ENCODE data around the gene RIMS3.
A peak's percentile ranks its signal among the peaks of the same experiment; 100 is the strongest.

RIMS3 gene

GRCh38 chr1:40648200-40648599 is 17.3 kb downstream of the RIMS3 start:
- Histone ChIP-seq H3K9ac (ENCODE audit: low read depth, low read length, poor library complexity) (no peak overlapping the region), H3K4ac (ENCODE audit: low read length) (no peak overlapping the region), H2BK15ac (ENCODE audit: low read length) (no peak overlapping the region), H2BK120ac (ENCODE audit: low read depth, low read length) (no peak overlapping the region), H3K9me3 (replicated peaks in 1 of 2; ENCODE audit: control insufficient read depth in 2 of 2, insufficient read depth in 1 of 2, low read depth in 1 of 2, low read length in 2 of 2) (no peaks in the 10 kb centered on the region), H3K79me1 (ENCODE audit: low read depth, low read length) (no peaks in the 10 kb centered on the region), H2BK5ac (ENCODE audit: low read length) (no peak overlapping the region), H4K8ac (ENCODE audit: low read depth, low read length) (no peak overlapping the region), H3K4me1 (ENCODE audit: control insufficient read depth in 2 of 2, insufficient read depth in 1 of 2, low read depth in 1 of 2, low read length in 2 of 2) (peaks cover 26 to 27% of the 10 kb centered on the region in 2 donors), H3K4me2 (ENCODE audit: insufficient read depth, low read length, poor library complexity, severe bottlenecking) (no peak overlapping the region), H2AFZ (ENCODE audit: low read length) (no peak overlapping the region), H3K14ac (ENCODE audit: low read length) (no peak overlapping the region), H3K23ac (ENCODE audit: low read depth, low read length, poor library complexity) (no peak overlapping the region), H3K18ac (ENCODE audit: low read length) (no peak overlapping the region), H2AK5ac (ENCODE audit: low read depth, low read length) (no peak overlapping the region), H3K27me3 (ENCODE audit: control insufficient read depth in 3 of 3, insufficient read depth in 3 of 3, low read depth in 1 of 3, low read length in 3 of 3) (no peaks in the 10 kb centered on the region), H3K27ac (replicated peaks; ENCODE audit: low read length) (no peak overlapping the region), H2BK12ac (ENCODE audit: low read length) (no peak overlapping the region), H3K4me3 (ENCODE audit: low read length in 2 of 2) (no peak overlapping the region), H4K91ac (ENCODE audit: low read depth, low read length, poor library complexity) (no peak overlapping the region), H3K36me3 (replicated peaks in 1 of 2; ENCODE audit: control insufficient read depth in 2 of 2, insufficient read depth in 2 of 2, low read length in 2 of 2) (no peaks in the 10 kb centered on the region)
- WGBS, 2 donors (ENCODE audit: extremely low coverage in 2 of 2, insufficient read length in 2 of 2, insufficient replicate concordance in 1 of 2) = no CpG with 5 or more reads among the region's 3 CpGs
- no peak for DNase-seq (ENCODE audit: low spot score)

- Histone ChIP-seq H3K27ac (replicated peaks; ENCODE audit: low read length) (no peak overlapping the region), H2BK5ac (ENCODE audit: low read length) (no peak overlapping the region), H3K18ac (ENCODE audit: low read length) (no peak overlapping the region), H3K4ac (ENCODE audit: low read length) (no peak overlapping the region), H3K27me3 (ENCODE audit: control insufficient read depth in 3 of 3, insufficient read depth in 3 of 3, low read depth in 1 of 3, low read length in 3 of 3) (no peaks in the 10 kb centered on the region), H3K36me3 (replicated peaks in 1 of 2; ENCODE audit: control insufficient read depth in 2 of 2, insufficient read depth in 2 of 2, low read length in 2 of 2) (peaks cover 0 to 2% of the 10 kb centered on the region in 2 donors), H2BK12ac (ENCODE audit: low read length) (no peak overlapping the region), H3K9me3 (replicated peaks in 1 of 2; ENCODE audit: control insufficient read depth in 2 of 2, insufficient read depth in 1 of 2, low read depth in 1 of 2, low read length in 2 of 2) (no peaks in the 10 kb centered on the region), H3K23ac (ENCODE audit: low read depth, low read length, poor library complexity) (no peak overlapping the region), H3K9ac (ENCODE audit: low read depth, low read length, poor library complexity) (no peak overlapping the region), H2BK15ac (ENCODE audit: low read length) (no peak overlapping the region), H2AFZ (ENCODE audit: low read length) (no peak overlapping the region), H2BK120ac (ENCODE audit: low read depth, low read length) (no peak overlapping the region), H3K14ac (ENCODE audit: low read length) (no peak overlapping the region), H2AK5ac (ENCODE audit: low read depth, low read length) (no peak overlapping the region), H4K8ac (ENCODE audit: low read depth, low read length) (no peak overlapping the region), H3K79me1 (ENCODE audit: low read depth, low read length) (no peaks in the 10 kb centered on the region), H4K91ac (ENCODE audit: low read depth, low read length, poor library complexity) (no peak overlapping the region), H3K4me3 (ENCODE audit: low read length in 2 of 2) (no peak overlapping the region), H3K4me1 (ENCODE audit: control insufficient read depth in 2 of 2, insufficient read depth in 1 of 2, low read depth in 1 of 2, low read length in 2 of 2) (peaks cover 25 to 27% of the 10 kb centered on the region in 2 donors), H3K4me2 (ENCODE audit: insufficient read depth, low read length, poor library complexity, severe bottlenecking) (no peak overlapping the region)
- DNase-seq (ENCODE audit: low spot score) = no peak
- WGBS, 2 donors (ENCODE audit: extremely low coverage in 2 of 2, insufficient read length in 2 of 2, insufficient replicate concordance in 1 of 2) = no CpG with 5 or more reads among the region's 5 CpGs
These were observed 19.2 kb downstream of the RIMS3 start for GRCh38 chr1:40646315-40646714.

- Histone ChIP-seq H2BK120ac (ENCODE audit: low read depth, low read length) (no peak overlapping the region), H3K27ac (replicated peaks; ENCODE audit: low read length) (no peak overlapping the region), H2AK5ac (ENCODE audit: low read depth, low read length) (no peak overlapping the region), H2AFZ (ENCODE audit: low read length) (no peak overlapping the region), H3K4ac (ENCODE audit: low read length) (no peak overlapping the region), H3K14ac (ENCODE audit: low read length) (no peak overlapping the region), H4K8ac (ENCODE audit: low read depth, low read length) (no peak overlapping the region), H3K9ac (ENCODE audit: low read depth, low read length, poor library complexity) (no peak overlapping the region), H2BK12ac (ENCODE audit: low read length) (no peak overlapping the region), H3K4me1 (ENCODE audit: control insufficient read depth in 2 of 2, insufficient read depth in 1 of 2, low read depth in 1 of 2, low read length in 2 of 2) (peaks cover 23 to 25% of the 10 kb centered on the region in 2 donors), H3K4me2 (ENCODE audit: insufficient read depth, low read length, poor library complexity, severe bottlenecking) (no peak overlapping the region), H2BK15ac (ENCODE audit: low read length) (no peak overlapping the region), H3K9me3 (replicated peaks in 1 of 2; ENCODE audit: control insufficient read depth in 2 of 2, insufficient read depth in 1 of 2, low read depth in 1 of 2, low read length in 2 of 2) (peaks cover 0 to 2% of the 10 kb centered on the region in 2 donors), H3K79me1 (ENCODE audit: low read depth, low read length) (no peaks in the 10 kb centered on the region), H3K23ac (ENCODE audit: low read depth, low read length, poor library complexity) (no peak overlapping the region), H3K36me3 (replicated peaks in 1 of 2; ENCODE audit: control insufficient read depth in 2 of 2, insufficient read depth in 2 of 2, low read length in 2 of 2) (peaks cover 0 to 7% of the 10 kb centered on the region in 2 donors), H3K4me3 (ENCODE audit: low read length in 2 of 2) (no peak overlapping the region), H3K27me3 (ENCODE audit: control insufficient read depth in 3 of 3, insufficient read depth in 3 of 3, low read depth in 1 of 3, low read length in 3 of 3) (no peaks in the 10 kb centered on the region), H2BK5ac (ENCODE audit: low read length) (no peak overlapping the region), H4K91ac (ENCODE audit: low read depth, low read length, poor library complexity) (no peak overlapping the region), H3K18ac (ENCODE audit: low read length) (no peak overlapping the region)
- no peak for DNase-seq (ENCODE audit: low spot score)
- no CpG with 5 or more reads among the region's 5 CpGs for WGBS, 2 donors (ENCODE audit: extremely low coverage in 2 of 2, insufficient read length in 2 of 2, insufficient replicate concordance in 1 of 2)
These were observed 20.3 kb downstream of the RIMS3 start for GRCh38 chr1:40645118-40645680.

- H3K27me3 ChIP-seq (ENCODE audit: control insufficient read depth in 3 of 3, insufficient read depth in 3 of 3, low read depth in 1 of 3, low read length in 3 of 3) = no peaks in the 10 kb centered on the region
- no peak overlapping the region for H2BK5ac ChIP-seq (ENCODE audit: low read length)
- no CpG with 5 or more reads among the region's 18 CpGs for WGBS, 2 donors (ENCODE audit: extremely low coverage in 2 of 2, insufficient read length in 2 of 2, insufficient replicate concordance in 1 of 2)
- H4K91ac ChIP-seq (ENCODE audit: low read depth, low read length, poor library complexity) = no peak overlapping the region
- no peak overlapping the region for H4K8ac ChIP-seq (ENCODE audit: low read depth, low read length)
- H3K9ac ChIP-seq (ENCODE audit: low read depth, low read length, poor library complexity) = no peak overlapping the region
- no peak overlapping the region for H3K4me2 ChIP-seq (ENCODE audit: insufficient read depth, low read length, poor library complexity, severe bottlenecking)
- H3K36me3 ChIP-seq (replicated peaks in 1 of 2; ENCODE audit: control insufficient read depth in 2 of 2, insufficient read depth in 2 of 2, low read length in 2 of 2) = peaks cover 0 to 7% of the 10 kb centered on the region in 2 donors
- no peak overlapping the region for H2BK12ac ChIP-seq (ENCODE audit: low read length)
- H3K9me3 ChIP-seq (replicated peaks in 1 of 2; ENCODE audit: control insufficient read depth in 2 of 2, insufficient read depth in 1 of 2, low read depth in 1 of 2, low read length in 2 of 2) = peaks cover 0 to 2% of the 10 kb centered on the region in 2 donors
- H3K18ac ChIP-seq (ENCODE audit: low read length) = peak overlapping the region; percentile 33
- no peak overlapping the region for H3K4ac ChIP-seq (ENCODE audit: low read length)
- no peak overlapping the region for H2BK120ac ChIP-seq (ENCODE audit: low read depth, low read length)
- no peak for DNase-seq (ENCODE audit: low spot score)
- no peak overlapping the region for H3K14ac ChIP-seq (ENCODE audit: low read length)
- H3K4me1 ChIP-seq (ENCODE audit: control insufficient read depth in 2 of 2, insufficient read depth in 1 of 2, low read depth in 1 of 2, low read length in 2 of 2) = peaks cover 12 to 14% of the 10 kb centered on the region in 2 donors
- H2AK5ac ChIP-seq (ENCODE audit: low read depth, low read length) = no peak overlapping the region
- H3K23ac ChIP-seq (ENCODE audit: low read depth, low read length, poor library complexity) = no peak overlapping the region
- no peak overlapping the region for H3K27ac ChIP-seq (replicated peaks; ENCODE audit: low read length)
- no peak overlapping the region for H2BK15ac ChIP-seq (ENCODE audit: low read length)
- H3K4me3 ChIP-seq (ENCODE audit: low read length in 2 of 2) = no peak overlapping the region
- H2AFZ ChIP-seq (ENCODE audit: low read length) = no peak overlapping the region
- H3K79me1 ChIP-seq (ENCODE audit: low read depth, low read length) = no peaks in the 10 kb centered on the region
These were observed 23.8 kb downstream of the RIMS3 start for GRCh38 chr1:40641601-40642242.

Data from neuronal stem cell (in vitro differentiated cells).